GM18868 (cell line): ENCODE results near the gene FHOD3.
"Not testable (repeated sequence)": the region's sequence is repeated elsewhere in the genome, so short reads cannot be mapped to it uniquely, and the experiment has no call there.

ENCODE experiments used
- ATAC-seq: cut with Tn5 transposase; IDR thresholded peaks from one replicate; pipeline ENCODE4 v1.9.1; 2021; ENCODE audit warnings: mild to moderate bottlenecking, moderate library complexity; ENCODE audit not compliant: unreplicated experiment

FHOD3 gene

DNA sequence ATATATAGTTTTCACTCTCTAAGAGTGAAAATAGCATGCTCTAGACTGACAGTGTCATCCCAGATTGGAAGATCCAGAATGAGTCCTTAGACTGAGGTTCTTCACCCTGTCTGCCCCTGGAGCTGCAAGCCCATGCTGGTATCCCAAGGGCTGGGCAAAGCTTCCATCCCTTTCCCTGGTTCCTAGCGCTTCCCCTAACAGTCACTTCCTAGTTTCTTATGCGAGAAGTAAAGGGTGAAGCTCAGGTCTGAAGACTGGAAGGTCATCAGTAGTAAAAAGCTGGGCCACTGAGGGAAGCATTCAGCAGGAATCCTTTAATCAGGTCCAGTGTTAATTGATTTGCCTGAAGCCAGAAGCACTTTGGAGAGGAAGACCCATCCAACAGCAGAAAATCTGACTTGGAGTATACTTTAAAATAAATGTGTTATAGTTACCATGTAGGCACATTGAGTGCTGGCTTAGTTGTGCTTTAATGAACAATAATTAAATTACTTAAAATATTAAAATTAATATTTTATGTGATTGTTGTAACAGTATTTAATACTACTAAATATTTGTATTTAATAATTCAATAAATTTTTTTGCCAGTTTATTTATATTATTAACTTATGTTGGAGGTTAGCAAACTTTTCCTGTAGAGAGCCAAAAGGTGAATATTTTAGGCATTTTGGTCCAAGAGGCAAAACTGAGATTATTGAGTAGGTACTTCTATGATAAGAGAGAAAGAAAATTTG, 237.9 kb downstream of the FHOD3 start:
- ATAC-seq = no peak

DNA sequence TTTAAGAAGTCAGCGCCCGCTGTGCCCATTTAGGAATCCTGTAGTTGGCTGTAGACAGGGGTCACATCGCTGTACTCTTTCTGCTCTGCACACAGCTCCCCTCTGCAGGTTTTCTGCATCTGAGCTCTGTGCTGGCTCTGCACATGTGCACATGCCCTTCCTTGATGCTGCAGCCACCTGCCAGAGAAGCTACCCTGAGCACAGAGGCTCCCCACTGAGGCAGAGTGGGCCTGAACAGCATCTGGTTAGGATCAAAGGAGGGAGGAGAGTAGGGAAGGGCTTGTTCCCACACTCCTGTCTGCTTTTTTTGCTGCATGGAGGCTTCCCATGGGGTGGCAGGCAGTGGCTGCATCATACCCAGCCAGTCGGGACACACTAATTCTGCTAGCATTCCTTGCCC, 238.9 kb downstream of the FHOD3 start:
- no peak for ATAC-seq

DNA sequence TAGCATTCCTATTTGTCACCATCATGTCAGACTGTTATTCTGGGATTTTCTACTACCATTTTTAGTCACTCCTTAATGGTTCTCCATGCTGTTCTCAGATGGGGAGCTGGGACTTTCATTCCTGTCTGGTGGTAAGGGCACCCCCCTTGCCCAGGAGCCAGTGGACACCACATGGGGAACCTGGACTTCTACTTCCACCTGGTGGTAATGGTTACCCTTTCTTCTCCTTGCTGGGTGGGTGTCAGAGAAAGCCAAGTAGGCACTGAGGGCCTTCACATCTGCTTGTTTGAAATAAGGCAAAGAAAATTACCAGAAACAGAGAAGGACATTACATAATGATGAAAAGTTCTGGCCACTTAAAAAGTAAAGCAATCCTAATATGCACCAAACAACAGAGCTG, 239.8 kb downstream of the FHOD3 start:
- ATAC-seq = no peak

DNA sequence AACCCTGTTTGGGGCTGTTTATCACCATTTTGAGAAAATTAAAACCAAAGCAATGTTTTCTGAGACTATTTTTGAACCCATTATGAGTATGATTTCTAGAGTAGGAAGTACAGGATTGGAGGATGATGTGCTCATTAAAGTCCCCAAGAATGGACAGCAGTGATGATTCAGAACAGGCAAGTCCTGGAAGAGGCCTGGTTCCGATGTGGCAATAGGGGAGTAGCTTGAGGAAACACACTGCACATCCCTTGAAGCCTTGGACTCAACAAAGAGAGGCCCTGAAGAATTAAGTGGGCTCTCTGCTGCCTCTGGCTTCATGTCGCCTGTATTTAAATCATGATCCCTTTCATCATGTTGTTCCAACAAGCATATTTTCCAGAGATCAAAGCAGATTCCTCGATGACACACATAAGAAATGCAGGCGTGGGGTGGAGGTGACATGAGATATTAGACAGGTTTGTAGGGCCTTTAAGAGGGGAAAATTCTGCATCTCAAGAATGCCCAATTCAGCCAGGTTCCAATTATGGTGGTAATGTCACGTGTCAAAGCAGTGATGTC, 242.2 kb downstream of the FHOD3 start:
- no peak for ATAC-seq

DNA sequence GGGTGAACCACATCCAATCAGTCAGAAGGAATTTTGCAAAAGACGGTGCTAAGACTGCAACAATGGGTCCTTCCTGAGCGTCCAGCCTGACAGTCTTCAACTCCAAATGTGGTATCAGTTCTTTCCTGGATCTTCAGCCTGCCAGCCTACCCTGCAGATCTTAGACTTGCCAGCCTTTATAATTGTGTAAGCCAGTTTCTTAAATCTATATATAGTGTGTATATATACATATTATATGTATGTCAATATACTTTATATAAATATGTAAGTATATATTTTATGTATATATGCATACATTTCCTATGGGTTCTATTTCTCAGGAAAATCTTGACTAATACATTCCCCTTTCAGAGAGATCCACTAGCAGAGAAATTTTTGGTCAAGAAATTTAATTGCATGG, 245.5 kb downstream of the FHOD3 start:
- no peak for ATAC-seq

DNA sequence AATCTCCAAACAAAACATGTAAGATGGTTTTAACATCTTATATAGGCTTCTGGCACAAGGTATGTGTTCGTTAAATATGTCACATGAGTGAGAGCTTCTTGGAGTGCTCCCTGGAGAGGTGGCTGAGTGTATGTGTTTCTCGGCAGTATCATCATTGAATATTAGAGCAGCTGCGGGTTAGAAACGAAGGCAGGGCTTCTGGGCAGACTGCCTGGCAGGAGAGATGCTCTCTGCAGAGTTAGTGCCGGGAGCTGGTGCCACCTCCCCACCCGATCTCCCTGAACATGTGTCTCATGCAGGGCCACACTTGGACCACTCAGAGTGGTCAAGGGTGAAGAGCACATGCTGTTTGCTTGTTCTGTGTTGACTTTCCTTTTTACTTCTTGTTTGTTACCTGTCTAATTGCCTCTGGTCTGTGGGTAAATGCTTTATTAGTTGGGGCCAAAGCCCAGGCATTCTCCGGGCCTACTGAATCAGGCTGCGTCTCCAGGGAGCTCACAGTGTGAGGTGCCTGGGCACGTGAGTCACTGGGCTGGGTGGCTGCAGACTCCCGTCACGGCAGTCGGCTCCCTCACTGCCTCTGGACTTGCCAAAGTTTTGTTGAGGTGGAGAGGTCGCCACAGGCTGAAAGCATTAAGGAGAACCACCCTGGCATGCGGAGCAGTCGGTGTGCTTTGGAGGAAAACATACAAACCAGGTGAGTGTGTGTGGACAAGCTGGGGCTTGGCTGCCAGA, 246.6 kb downstream of the FHOD3 start:
- ATAC-seq = no peak

DNA sequence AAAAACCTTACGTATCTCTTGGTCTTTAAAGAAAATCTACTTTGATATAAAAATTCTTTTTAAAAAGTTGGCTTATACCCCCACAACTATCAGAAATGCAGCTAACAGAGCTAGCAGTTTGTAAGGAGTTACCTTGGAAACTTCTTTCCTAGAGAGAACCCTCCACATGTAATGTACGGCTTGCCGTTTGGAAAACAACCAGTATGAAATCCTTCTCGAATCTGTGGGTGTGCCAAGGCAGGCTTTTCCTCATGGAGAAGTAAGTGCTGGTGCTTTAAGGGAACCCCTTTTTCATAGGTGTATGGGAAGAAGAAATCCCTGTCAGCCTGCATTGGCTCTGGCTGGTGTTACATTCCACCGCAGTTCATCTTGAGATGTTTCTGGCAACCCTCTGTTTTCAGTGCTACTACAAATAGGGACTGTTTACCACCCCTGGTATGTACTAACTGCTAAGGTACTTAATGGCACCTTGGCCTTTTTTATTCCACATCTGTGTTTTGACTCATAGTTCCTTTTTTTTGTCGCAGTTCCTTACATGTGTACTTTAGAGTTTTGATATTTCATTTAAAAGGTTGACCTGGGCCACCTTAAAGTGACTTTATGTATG, 248.4 kb downstream of the FHOD3 start:
- ATAC-seq = no peak

DNA sequence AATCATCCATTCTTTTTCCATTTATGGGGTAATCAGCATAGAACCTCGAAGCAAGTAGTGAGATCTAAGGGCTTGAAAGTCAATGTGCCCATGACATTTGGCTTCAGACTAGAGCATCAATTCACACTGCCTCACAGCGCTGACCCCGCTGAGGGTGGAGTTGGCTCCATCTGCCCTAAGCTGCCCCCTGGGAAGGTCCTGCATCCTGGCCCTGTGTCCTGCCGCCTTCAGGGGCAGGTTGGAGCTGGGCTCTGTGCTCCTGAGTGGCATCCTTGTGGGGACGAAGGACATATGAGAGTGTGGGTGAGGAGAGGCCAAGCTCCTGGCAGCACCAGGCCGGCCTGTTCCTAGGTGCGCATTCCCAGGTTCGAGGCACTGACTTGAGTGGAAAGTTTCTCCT, 249.4 kb downstream of the FHOD3 start:
- no peak for ATAC-seq

DNA sequence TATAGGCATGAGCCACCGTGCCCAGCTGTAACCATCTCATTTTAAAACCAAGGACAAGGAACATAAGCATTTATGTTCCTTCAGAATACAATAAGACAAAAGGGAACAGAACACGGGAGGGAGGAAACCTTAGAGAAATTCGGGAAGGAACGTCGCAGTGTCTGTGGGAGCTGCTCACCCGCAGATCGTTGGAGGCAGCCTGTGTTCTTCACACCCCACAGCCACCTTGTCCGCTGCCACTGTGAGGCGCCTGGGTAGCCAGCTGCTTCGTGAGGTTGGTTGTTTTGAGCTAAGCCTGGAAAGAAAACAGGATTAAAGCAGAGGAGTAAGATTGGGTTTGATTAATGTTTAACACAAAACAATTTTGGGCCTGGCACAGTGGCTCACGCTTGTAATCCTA, 250.0 kb downstream of the FHOD3 start:
- ATAC-seq = no peak

DNA sequence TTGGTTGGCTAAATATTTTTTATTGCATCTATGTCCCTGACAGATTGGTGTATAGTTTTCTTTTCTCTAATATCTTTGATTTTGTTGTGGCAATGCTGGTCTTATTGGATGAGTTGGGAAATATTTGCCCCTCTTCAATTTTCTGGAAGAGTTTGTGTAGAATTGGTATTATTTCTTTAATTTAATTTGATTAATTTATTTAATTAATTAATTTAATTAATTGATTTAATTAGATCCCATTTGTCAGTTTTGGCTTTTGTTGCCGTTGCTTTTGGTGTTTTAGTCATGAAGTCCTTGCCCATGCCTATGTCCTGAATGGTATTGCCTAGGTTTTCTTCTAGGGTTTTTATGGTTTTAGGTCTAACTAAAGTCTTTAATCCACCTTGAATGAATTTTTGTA, 253.8 kb downstream of the FHOD3 start:
- not testable (repeated sequence) for ATAC-seq

DNA sequence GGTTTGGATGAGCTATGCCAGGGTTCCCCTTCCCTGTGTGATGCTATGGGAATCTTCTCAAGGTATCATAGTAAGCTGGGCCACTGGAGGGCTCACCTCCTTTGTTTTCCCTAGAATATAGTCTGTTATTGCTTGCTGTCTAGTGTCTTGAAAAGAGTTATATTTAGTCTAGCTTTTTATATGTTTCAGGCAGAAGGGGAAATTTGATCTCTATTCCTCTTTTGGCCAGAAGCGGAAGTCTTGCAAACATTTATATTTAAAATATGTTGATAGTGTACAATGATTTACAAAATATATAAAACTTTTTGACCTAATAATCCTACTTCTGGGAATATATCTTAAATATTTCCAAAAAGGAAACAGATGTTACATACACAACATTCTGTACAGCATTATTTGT, 260.7 kb downstream of the FHOD3 start:
- no peak for ATAC-seq

DNA sequence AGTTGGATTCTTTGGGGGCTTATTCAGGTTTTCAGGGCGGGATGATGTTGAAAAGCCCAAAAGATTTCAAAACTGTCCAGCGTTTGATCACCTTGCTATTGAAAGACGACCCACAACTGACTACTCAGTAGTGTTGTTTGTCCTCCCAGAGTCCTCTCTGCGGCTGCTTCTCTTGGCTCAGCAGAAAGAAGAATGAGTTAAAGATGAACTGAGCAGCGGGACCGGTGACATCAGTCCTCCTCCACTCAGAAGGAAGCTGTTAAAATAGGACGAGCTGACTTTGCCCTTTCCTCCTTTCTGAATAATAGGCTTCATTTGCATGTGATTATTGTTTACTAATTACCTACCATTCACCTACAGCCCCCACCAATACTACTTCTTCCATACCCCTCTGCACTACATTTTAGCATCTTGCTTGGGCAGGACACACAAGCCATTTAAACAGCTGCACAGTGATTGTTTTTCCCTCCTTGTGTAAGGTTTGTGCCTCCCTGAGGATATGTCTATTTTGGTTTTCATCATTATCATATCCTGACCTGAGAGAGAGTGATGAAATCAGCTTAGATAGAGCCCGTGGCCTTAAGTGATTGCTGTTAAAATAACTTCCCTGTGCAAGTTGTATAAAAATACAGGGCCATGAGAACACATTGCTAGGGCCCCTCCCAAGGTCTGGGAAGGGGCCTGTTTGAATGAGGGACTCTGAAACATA, 261.8 kb downstream of the FHOD3 start:
- no peak for ATAC-seq

DNA sequence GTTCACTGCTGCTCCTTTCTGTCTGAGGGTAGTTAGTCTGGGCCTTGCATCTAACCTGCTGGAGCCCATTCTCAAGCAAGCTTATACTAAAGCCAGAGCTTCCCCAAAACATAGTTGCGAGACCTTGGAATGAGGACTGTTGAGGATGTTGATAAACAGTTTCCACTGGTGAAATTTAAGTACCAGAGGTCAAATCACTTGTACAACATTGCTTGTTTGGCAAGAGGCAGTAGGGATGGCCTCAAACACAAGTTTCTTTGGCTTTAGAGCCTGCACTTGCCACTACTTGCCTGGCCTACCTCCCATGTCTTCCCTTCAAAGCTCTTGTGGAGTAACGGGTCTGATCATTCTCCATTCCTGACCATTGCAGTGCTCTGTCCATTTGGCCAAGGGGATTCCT, 262.7 kb downstream of the FHOD3 start:
- ATAC-seq = no peak

DNA sequence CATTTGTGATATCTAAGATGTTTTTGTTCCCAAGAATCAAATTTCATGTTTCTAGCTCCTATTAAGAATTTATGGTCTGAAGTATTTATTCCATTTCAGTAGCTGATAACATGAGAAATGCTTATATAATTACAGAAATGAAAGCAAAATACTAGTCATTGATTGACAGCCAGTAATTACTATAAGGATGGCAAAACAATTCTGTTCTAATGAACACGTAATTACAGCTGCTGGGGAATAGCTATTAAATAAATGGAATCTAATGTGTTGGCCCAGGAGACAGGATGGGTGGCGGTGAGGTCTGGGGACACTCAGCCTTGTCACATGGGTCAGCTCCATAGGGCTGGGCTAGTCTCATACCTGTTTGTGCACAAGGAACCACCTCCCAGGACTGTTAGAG, 263.5 kb downstream of the FHOD3 start:
- ATAC-seq = no peak

DNA sequence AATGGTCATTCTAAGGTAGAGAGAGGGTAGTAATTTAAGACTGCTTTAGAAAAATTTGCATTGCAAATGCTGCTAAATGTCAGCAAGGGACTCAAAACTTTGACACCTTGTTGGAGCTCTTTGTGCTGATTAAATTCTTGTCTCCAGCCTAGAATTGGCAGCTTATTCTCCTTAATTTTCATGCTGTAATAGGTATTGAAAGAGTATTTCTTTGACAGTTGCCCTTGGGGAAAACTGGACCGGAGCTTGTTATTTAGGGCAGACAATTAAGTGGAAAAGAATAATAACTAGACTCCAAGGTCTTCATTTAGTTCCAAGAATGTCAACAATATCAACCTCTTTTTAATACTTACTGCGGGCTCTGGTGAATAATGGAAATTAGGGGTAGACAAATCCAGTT, 267.3 kb downstream of the FHOD3 start:
- ATAC-seq = no peak

DNA sequence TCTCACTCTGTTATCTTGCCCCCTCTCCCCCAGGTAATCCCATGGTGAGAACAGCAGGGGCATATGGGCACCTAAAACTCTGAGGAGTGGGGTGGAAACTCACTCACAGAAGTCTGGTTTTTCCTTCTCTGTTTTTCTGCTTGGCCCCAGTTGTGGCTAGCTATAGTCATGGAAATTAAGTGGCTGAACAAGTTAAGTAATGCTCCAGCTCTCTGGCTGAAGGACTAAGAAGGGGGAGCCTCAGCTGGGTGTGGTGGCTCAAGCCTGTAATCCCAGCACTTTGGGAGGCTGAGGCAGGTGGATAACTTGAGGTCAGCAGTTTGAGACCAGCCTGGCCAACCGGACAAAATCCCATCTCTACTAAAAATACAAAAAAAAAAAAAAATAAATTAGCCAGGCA, 270.3 kb downstream of the FHOD3 start:
- ATAC-seq = no peak

DNA sequence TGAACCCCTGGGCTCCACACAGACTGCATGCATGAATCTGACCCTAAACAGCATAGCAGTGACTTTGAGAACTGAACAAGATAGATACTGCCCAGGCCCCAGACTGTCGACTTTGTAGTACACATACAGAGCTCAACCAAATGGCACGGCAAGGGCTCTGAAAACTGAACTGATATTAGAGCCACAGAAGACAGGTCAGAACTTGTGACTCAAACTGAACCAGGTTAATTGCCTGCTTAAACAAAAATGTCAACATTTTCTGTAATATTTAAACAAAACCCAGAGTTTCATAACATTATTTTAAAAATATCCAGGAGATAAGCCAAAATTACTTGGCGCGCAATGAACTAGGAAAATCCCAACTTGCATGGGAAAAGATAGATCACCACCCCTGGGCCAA, 271.0 kb downstream of the FHOD3 start:
- ATAC-seq = peak; percentile 56

DNA sequence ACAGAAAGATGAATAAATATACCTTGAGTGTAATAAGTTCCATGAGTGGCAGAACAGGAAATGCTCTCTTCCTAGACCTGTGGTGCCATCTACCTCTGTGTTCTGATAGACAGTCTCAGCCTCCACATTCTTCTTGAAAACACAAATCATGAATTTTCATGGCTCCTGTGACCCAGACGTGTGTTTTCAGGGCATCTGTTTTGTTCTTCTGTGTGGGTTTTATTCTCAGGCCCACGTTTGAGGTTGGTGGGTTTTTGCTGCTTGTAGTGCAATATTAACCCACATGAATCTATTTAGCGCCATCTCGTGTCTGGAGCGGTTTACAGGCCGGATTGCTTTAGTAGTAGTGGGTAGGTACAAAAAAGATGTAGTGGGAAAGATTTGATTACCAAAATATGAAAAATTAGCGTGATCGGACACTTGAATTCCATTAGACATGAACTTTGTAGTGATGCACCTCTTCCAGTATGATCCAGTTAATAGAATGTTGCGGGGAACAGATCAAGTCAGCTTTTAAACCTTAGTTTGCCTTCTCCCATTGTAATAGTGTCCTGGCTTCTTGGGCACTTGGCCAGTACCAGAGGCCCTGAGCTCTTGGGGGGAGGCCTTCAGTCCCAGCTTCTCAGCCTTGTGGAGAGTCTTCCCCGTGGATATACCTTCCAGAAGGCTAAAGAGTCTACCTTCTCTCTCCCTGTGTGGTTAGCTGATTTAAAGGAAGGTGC, 274.8 kb downstream of the FHOD3 start:
- peak; percentile 74 for ATAC-seq

DNA sequence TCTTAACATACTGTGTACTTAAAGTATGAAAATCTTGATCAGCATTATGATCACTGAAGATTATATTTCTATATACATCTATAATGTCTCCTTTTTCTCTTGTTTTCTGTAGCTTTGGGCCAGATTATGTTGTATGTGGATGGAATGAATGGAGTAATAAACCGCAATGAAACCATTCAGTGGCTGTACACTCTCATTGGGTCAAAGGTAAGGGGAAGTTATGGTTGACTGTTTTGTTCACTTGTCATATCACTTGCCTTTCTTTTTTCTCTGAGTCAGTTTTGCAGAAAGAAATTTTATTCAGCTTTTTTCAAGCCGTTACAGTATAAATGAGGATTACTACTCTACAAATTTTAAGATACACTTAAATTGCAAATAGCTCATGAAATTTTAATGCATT, 278.8 kb downstream of the FHOD3 start:
- no peak for ATAC-seq

DNA sequence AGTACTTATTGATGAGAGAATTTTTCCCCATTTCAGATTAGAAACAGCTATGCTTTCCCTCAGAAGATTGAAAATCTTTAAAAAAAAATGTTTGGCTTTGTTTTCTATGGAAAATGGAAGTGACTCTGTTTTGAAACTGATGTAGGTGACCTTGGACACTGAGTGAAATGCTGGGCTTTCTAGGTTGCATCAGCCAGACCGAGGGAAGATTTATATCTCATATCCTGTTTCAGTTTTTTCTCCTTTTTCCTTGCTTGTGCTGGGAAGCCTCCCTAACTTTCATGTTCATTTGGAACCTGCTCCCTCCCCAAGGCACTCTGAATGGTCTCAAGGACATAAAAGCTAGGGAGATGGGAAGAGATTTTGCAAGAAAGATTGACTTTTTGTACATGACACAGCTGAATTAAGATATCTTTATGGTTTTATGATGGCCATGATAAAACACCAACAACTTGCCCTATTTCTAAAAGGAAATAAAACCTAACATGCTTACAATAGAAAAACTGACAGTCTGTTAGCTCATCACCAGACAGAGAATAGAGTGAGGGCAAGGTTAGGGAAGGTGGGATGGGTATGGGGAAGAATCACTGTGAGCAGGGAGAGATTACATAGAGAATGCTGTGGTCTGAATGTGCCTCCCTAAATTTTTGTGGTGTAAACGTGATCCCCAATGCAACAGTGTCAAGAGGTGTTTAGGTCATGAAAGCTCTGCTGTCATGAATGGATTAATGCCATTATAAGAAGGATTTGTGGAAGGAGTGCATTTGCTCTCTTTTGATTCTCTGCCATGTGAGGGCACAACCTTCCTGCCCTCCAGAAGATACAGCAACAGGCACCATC, 281.6 kb downstream of the FHOD3 start:
- no peak for ATAC-seq
